HepG2 (cell line): ENCODE data around the gene POLN. TPM values are rescaled to one million over a fixed set of nuclear protein-coding genes. Genes with fewer than 3 reads are reported as not detected.

Experiments
- GATAD1 ChIP-seq: IDR thresholded peaks from 2 replicates; pipeline ENCODE4 v1.6.1; 2016; ENCODE audit warnings: missing genetic modification reagents, missing compliant biosample characterization
- JDP2 ChIP-seq: sonication (generic); formaldehyde crosslinking; IDR thresholded peaks from 2 replicates; pipeline ENCODE4 v1.8.1; 2022; ENCODE audit warnings: missing genetic modification reagents, borderline replicate concordance
- KLF11 ChIP-seq: IDR thresholded peaks from 2 replicates; pipeline ENCODE4 v1.6.1; 2016; ENCODE audit warnings: missing compliant biosample characterization
- STAG1 ChIP-seq: sonication (generic); formaldehyde crosslinking; IDR thresholded peaks from 2 replicates; pipeline ENCODE4 v1.4.0; 2020; ENCODE audit warnings: missing genetic modification reagents
- ZBTB3 ChIP-seq: sonication (generic); formaldehyde crosslinking; IDR thresholded peaks from 2 replicates; pipeline ENCODE4 v1.4.0; 2020; ENCODE audit warnings: low read depth, mild to moderate bottlenecking, moderate library complexity, missing genetic modification reagents, borderline replicate concordance
- ZBTB34 ChIP-seq: sonication (generic); formaldehyde crosslinking; IDR thresholded peaks from 2 replicates; pipeline ENCODE4 v1.8.0; 2022; ENCODE audit warnings: mild to moderate bottlenecking, missing genetic modification reagents
- ZNF10 ChIP-seq: sonication (generic); formaldehyde crosslinking; IDR thresholded peaks from 2 replicates; pipeline ENCODE4 v1.4.0; 2020; ENCODE audit warnings: mild to moderate bottlenecking, low read depth, missing genetic modification reagents, borderline replicate concordance
- ZNF34 ChIP-seq: sonication (generic); formaldehyde crosslinking; IDR thresholded peaks from 2 replicates; pipeline ENCODE4 v1.4.0; 2020; ENCODE audit warnings: mild to moderate bottlenecking, missing genetic modification reagents, borderline replicate concordance
- ZNF569 ChIP-seq: sonication (generic); formaldehyde crosslinking; IDR thresholded peaks from 2 replicates; pipeline ENCODE4 v1.5.0; 2020; ENCODE audit warnings: mild to moderate bottlenecking, missing genetic modification reagents, moderate library complexity, borderline replicate concordance
- polyA plus RNA-seq, 8 experiments: library from polyadenylated mRNA; depleted of rRNA in 3 of 8; stranded (reverse) in 7 of 8; unstranded in 1 of 8; fragments of >200 nt; fragmentation: Illumina TruSeq in 4 of 8; extraction: Trizol in 4 of 8; gene quantifications; 2 replicates each; pipeline versions ENCODE4 v1.2.1 to v1.2.3, GENCODE V29; 2011 to 2016; ENCODE audit warnings: low read depth in 4 of 8, missing spikeins in 1 of 8, mixed read lengths in 1 of 8; ENCODE audit not compliant: insufficient read depth in 1 of 8
- total RNA-seq, 5 experiments: library from RNA; depleted of rRNA; stranded (reverse); fragments of >200 nt; fragmentation: Illumina TruSeq; extraction: Trizol; gene quantifications; 2 replicates each; pipeline ENCODE4 v1.2.3, GENCODE V29; 2016; ENCODE audit warnings: low read depth in 1 of 5
- TF ChIP-seq, protein P1 (sequence below): fragments of 450-650 bp; IDR thresholded peaks from 2 replicates; pipeline ENCODE4 v1.6.1; 2017; ENCODE audit warnings: mild to moderate bottlenecking
- TF ChIP-seq, protein P2 (sequence below): sonication (generic); formaldehyde crosslinking; IDR thresholded peaks from 2 replicates; pipeline ENCODE4 v1.4.0; 2020; ENCODE audit warnings: missing genetic modification reagents, borderline replicate concordance
- TF ChIP-seq, protein P3 (sequence below): sonication (generic); formaldehyde crosslinking; IDR thresholded peaks from 2 replicates; pipeline ENCODE4 v1.5.1; 2020; ENCODE audit warnings: missing genetic modification reagents, mild to moderate bottlenecking, borderline replicate concordance
- TF ChIP-seq, protein P4 (sequence below): sonication (generic); formaldehyde crosslinking; IDR thresholded peaks from 2 replicates; pipeline ENCODE4 v1.4.0; 2020; ENCODE audit warnings: missing genetic modification reagents, mild to moderate bottlenecking, borderline replicate concordance

POLN gene
- total and polyA plus RNA-seq, 2 of the 13 experiments (the other 11 are each of a cell fraction or from before 2014, with no cell fraction given) = 0.93 to 1.5 TPM

DNA sequence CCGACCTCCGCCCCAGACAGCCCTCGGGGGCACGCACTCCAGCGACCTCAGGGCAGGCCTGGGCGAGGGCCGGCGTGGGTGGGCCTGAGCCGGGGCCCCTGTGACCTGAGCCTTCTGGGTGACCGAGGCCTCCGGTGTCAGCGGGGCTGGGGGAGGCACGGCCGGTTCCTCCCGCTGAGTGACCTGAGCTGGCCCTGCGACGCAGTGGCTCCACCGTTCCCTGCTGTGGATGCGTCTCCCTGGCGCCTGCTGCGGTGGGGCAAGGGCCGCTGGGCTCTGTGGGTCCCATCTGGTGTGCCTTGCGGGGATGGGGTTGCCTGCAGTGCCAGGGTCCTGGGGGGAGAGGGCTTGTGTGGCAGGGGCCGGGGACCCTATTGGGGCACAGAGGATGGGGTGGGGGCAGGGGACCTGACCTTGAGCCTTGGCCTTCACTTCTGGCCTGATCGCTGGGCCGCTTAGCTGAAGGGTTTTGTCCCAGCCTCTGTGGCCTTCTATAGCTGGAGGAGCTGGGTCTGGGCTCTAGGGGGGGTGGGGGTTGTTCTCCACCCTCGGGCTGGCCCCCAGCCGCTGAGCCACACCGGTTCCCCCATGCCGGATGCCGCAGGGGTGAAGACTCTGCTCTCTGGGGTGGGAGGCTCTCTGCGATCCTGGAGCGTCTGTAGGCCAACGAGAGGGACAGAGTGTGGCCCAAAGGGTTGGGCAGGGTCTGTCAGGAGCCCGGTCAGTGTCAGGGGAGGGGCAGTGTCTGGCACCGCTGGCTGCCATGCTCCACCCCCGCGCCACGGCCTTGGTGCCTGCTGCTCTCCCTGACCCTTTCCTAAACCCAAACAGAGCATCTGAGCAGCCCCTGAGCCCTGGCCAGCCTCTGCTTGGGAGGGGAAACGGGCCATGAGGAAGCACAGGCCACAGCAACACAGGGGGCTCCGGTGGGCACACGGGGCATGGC is 180.5 kb downstream of the POLN start (continued):
- TF ChIP-seq, protein P1, sequence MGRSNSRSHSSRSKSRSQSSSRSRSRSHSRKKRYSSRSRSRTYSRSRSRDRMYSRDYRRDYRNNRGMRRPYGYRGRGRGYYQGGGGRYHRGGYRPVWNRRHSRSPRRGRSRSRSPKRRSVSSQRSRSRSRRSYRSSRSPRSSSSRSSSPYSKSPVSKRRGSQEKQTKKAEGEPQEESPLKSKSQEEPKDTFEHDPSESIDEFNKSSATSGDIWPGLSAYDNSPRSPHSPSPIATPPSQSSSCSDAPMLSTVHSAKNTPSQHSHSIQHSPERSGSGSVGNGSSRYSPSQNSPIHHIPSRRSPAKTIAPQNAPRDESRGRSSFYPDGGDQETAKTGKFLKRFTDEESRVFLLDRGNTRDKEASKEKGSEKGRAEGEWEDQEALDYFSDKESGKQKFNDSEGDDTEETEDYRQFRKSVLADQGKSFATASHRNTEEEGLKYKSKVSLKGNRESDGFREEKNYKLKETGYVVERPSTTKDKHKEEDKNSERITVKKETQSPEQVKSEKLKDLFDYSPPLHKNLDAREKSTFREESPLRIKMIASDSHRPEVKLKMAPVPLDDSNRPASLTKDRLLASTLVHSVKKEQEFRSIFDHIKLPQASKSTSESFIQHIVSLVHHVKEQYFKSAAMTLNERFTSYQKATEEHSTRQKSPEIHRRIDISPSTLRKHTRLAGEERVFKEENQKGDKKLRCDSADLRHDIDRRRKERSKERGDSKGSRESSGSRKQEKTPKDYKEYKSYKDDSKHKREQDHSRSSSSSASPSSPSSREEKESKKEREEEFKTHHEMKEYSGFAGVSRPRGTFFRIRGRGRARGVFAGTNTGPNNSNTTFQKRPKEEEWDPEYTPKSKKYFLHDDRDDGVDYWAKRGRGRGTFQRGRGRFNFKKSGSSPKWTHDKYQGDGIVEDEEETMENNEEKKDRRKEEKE = no peak
- TF ChIP-seq ZBTB3 (CRISPR knock-in tag) (no peak), STAG1 (no peak), KLF11 (CRISPR knock-in tag) (no peak), ZBTB34 (CRISPR knock-in tag) (no peak), ZNF569 (CRISPR knock-in tag) (no peak), JDP2 (CRISPR knock-in tag) (no peak), ZNF34 (no peak), GATAD1 (CRISPR knock-in tag) (no peak), ZNF10 (no peak)
- TF ChIP-seq, protein P2, sequence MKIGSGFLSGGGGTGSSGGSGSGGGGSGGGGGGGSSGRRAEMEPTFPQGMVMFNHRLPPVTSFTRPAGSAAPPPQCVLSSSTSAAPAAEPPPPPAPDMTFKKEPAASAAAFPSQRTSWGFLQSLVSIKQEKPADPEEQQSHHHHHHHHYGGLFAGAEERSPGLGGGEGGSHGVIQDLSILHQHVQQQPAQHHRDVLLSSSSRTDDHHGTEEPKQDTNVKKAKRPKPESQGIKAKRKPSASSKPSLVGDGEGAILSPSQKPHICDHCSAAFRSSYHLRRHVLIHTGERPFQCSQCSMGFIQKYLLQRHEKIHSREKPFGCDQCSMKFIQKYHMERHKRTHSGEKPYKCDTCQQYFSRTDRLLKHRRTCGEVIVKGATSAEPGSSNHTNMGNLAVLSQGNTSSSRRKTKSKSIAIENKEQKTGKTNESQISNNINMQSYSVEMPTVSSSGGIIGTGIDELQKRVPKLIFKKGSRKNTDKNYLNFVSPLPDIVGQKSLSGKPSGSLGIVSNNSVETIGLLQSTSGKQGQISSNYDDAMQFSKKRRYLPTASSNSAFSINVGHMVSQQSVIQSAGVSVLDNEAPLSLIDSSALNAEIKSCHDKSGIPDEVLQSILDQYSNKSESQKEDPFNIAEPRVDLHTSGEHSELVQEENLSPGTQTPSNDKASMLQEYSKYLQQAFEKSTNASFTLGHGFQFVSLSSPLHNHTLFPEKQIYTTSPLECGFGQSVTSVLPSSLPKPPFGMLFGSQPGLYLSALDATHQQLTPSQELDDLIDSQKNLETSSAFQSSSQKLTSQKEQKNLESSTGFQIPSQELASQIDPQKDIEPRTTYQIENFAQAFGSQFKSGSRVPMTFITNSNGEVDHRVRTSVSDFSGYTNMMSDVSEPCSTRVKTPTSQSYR (CRISPR knock-in tag) = peak; percentile 38; the same call in 1 of the 2 replicates
- TF ChIP-seq, protein P3, sequence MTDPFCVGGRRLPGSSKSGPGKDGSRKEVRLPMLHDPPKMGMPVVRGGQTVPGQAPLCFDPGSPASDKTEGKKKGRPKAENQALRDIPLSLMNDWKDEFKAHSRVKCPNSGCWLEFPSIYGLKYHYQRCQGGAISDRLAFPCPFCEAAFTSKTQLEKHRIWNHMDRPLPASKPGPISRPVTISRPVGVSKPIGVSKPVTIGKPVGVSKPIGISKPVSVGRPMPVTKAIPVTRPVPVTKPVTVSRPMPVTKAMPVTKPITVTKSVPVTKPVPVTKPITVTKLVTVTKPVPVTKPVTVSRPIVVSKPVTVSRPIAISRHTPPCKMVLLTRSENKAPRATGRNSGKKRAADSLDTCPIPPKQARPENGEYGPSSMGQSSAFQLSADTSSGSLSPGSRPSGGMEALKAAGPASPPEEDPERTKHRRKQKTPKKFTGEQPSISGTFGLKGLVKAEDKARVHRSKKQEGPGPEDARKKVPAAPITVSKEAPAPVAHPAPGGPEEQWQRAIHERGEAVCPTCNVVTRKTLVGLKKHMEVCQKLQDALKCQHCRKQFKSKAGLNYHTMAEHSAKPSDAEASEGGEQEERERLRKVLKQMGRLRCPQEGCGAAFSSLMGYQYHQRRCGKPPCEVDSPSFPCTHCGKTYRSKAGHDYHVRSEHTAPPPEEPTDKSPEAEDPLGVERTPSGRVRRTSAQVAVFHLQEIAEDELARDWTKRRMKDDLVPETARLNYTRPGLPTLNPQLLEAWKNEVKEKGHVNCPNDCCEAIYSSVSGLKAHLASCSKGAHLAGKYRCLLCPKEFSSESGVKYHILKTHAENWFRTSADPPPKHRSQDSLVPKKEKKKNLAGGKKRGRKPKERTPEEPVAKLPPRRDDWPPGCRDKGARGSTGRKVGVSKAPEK (CRISPR knock-in tag) = no peak
- TF ChIP-seq, protein P4, sequence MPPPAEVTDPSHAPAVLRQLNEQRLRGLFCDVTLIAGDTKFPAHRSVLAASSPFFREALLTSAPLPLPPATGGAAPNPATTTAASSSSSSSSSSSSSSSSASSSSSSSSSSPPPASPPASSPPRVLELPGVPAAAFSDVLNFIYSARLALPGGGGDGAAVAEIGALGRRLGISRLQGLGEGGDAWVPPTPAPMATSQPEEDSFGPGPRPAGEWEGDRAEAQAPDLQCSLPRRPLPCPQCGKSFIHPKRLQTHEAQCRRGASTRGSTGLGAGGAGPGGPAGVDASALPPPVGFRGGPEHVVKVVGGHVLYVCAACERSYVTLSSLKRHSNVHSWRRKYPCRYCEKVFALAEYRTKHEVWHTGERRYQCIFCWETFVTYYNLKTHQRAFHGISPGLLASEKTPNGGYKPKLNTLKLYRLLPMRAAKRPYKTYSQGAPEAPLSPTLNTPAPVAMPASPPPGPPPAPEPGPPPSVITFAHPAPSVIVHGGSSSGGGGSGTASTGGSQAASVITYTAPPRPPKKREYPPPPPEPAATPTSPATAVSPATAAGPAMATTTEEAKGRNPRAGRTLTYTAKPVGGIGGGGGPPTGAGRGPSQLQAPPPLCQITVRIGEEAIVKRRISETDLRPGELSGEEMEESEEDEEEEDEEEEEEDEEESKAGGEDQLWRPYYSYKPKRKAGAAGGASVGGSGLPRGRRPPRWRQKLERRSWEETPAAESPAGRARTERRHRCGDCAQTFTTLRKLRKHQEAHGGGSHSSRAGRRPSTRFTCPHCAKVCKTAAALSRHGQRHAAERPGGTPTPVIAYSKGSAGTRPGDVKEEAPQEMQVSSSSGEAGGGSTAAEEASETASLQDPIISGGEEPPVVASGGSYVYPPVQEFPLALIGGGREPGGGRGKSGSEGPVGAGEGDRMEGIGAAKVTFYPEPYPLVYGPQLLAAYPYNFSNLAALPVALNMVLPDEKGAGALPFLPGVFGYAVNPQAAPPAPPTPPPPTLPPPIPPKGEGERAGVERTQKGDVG (CRISPR knock-in tag) = 0 out of 2 replicates have a peak, but pooled peaks have one; percentile 21
